Epithelial cell of esophagus (primary cell): Measurements from ENCODE around the gene CYTIP.

Experiments used
- DNase-seq: peaks from one replicate; pipeline ENCODE4 v3.0.0; 2010; ENCODE audit warnings: low read depth
- H3K4me3 ChIP-seq: 2 replicates; pipeline ENCODE4 v1.5.1; 2011; ENCODE audit warnings: mild to moderate bottlenecking, low read length, control low read depth
- CTCF ChIP-seq: IDR thresholded peaks from 2 replicates; pipeline ENCODE4 v1.5.1; 2011; ENCODE audit warnings: low read depth, mild to moderate bottlenecking, low read length, control low read depth, inconsistent platforms; ENCODE audit not compliant: insufficient read depth; ENCODE audit errors: missing control alignments

CYTIP gene

GRCh38 chr2:157394928-157395327, 49.0 kb downstream of the CYTIP start:
- TF ChIP-seq CTCF, result no peak
- H3K4me3 ChIP-seq, result no peak overlapping the region
- no peak for DNase-seq

- no peak for DNase-seq
Observed at GRCh38 chr2:157393348-157393747, 50.5 kb downstream of the CYTIP start.

GRCh38 chr2:157388827-157389226, 55.1 kb downstream of the CYTIP start:
- TF ChIP-seq CTCF, result no peak
- H3K4me3 ChIP-seq, result no peak overlapping the region
- no peak for DNase-seq

More at GRCh38 chr2:157393348-157393747, 50.5 kb downstream of the CYTIP start:
- TF ChIP-seq CTCF, result no peak
- no peak overlapping the region for H3K4me3 ChIP-seq

GRCh38 chr2:157386747-157387146, 57.1 kb downstream of the CYTIP start:
- no peak for DNase-seq
- no peak overlapping the region for H3K4me3 ChIP-seq
- no peak for TF ChIP-seq CTCF

- DNase-seq, result no peak
- H3K4me3 ChIP-seq, result no peak overlapping the region
- TF ChIP-seq CTCF, result no peak
Observed at GRCh38 chr2:157386247-157386646, 57.6 kb downstream of the CYTIP start.

GRCh38 chr2:157377861-157378260, 66.0 kb downstream of the CYTIP start:
- no peak overlapping the region for H3K4me3 ChIP-seq
- no peak for TF ChIP-seq CTCF
- no peak for DNase-seq

- H3K4me3 ChIP-seq, result no peak overlapping the region
- no peak for TF ChIP-seq CTCF
- DNase-seq, result no peak
Observed at GRCh38 chr2:157376041-157376440, 67.8 kb downstream of the CYTIP start.
